HT1080 (cell line): Measurements from ENCODE around the gene COLGALT1. TPM values are rescaled to one million over a fixed set of nuclear protein-coding genes. Genes with fewer than 3 reads are reported as not detected.
"Not testable (repeated sequence)": the region's sequence is repeated elsewhere in the genome, so short reads cannot be mapped to it uniquely, and the experiment has no call there.

ENCODE experiments used
- DNase-seq: peaks from one replicate; pipeline ENCODE4 v3.0.0-alpha.2; 2015; ENCODE audit warnings: low read depth
- total RNA-seq: library from RNA; depleted of rRNA; stranded (reverse); fragments of >200 nt; shearing (Covaris generic); gene quantifications from 2 replicates; pipeline ENCODE4 v1.2.3, GENCODE V29; 2014

COLGALT1 gene
- total RNA-seq, 1 experiment from 2014 or later = 91.8 TPM

DNA sequence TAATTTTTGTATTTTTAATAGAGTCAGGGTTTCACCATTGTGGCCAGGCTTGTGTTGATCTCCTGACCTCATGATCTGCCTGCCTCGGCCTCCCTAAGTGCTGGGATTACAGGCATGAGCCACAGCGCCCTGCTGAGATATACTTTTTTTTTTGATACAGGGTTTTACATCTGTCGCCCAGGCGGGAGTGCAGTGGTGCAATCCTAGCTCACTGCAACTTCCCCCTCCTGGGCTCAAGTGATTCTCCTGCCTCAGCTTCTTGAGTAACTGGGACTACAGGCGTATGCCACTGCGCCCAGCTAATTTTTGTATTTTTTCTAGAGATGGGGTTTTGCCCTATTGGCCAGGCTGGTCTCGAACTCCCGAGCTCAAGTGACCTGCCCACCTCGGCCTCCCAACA is 2.0 kb downstream of the COLGALT1 start:
- DNase-seq = no peak

DNA sequence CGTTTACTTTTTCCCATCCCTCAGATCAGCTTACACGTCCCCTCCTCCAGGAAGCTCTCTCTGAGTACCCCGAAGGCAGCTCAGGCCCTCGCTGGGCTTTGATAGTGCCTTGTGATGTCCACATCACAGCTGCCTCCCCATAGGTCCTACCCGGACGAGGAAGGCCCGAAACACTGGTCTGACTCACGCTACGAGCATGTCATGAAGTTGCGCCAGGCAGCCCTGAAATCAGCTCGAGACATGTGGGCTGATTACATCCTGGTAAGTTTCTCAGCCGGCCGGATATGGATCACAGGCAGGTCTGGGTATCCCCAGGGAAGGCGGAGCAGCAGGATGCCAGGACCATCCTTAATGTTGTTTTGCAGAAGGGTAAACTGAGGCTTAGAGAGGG is 4.8 kb downstream of the COLGALT1 start:
- DNase-seq = no peak

DNA sequence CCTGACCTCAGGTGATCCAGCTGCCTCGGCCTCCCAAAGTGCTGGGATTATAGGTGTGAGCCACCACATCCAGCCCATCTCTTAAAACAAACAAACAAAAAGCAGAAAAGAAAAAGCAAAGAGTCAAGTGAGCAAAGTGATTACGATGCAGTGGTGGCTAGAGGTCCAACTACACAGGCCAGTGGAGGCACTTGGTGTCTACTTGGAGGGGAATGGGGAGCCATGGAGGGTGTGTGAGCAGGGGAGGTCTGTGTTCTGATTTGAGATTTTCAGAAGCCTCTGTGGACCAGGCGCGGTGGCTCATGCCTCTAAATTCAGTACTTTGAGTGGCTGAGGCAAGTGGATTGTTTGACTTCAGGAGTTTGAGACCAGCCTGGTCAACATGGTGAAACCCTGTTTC is 6.6 kb downstream of the COLGALT1 start:
- DNase-seq = no peak

DNA sequence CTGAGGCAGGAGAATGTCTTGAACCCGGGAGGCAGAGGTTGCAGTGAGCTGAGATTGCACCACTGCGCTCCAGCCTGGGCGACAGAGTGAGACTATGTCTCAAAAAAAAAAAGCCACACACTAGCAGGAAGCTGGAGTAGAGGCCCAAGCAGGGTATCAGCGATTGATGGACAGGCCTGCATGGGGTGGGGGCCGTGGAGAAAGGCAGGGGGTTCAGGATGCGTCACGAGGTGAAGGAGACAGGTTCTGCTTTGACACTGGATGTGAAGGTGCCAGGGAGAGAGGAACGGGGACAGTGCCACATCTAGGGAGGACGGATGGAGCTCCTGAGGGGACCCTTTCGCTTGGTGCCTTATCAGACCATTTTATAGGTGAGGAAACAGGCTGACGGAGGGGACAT is 7.1 kb downstream of the COLGALT1 start:
- DNase-seq = no peak

DNA sequence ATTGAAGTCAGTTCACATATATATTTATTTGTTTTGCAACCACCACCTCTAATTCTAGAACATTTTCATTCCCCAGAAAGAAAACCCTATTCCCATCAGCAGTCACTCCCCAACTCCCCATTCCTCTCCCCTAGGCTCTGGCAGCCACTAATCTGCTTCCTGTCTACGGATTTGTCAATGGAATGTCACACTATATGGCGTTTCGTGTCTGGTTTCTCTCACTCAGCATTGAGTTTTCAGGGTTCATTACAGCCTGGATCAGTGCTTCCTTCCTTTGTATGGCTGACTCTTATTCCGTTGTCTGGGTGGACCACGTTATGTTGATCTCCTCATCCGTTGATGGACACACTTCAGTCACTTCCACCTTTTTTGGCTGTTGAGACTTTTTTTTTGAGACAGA is 9.3 kb downstream of the COLGALT1 start:
- DNase-seq = no peak

DNA sequence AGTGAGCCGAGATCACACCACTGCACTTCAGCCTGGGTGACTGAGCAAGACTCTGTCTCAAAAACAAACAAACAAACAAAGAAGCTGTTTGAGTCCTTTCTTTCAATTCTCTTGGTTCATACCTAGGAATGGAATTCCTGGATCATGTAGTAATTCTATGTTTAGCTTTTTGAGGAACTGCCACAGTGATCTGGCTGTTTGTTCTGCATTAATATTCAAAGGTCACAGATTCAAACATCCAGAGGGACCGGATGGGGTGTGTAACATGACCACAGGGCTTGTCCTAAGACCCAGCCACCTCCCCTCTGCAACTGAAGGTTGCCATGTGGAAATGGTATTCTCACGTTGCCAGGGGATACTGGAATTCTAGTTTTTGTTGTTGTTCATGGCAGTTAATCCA is 10.2 kb downstream of the COLGALT1 start:
- no peak for DNase-seq

DNA sequence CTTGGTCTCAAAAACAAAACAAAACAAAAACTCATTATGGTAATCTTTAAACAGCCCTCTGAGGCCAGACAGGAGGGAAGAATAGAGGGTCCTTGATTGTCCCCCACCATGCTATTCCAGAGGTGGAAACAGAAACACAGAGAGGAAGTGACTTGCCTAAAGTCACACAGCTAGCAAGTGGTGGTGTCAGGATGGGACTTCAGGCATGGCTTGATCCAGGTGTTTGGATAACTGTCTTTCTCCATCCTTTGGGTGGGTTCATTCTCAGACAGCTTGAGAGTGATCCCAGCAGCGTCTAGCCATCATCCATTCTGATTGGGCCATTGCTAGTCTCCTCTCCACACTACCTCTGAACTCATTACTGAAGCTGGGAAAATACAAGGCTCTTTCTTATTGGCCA is 12.5 kb downstream of the COLGALT1 start:
- DNase-seq = no peak

DNA sequence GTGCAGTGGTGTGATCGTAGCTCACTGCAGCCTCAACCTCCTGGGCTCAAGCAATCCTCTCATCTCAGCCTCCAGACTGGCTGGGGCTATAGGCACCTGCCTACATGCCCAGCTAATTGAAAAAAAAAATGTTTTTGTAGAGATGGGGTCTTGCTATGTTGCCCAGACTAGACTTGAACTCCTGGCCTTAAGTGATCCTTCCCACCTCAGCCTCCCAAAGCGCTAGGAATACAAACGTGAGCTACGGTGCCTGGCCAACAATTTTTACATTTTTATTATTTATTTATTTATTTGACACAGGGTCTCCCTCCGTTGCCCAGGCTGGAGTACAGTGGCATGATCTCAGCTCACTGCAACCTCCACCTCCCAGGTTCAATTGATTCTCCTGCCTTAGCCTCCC is 14.8 kb downstream of the COLGALT1 start:
- not testable (repeated sequence) for DNase-seq

DNA sequence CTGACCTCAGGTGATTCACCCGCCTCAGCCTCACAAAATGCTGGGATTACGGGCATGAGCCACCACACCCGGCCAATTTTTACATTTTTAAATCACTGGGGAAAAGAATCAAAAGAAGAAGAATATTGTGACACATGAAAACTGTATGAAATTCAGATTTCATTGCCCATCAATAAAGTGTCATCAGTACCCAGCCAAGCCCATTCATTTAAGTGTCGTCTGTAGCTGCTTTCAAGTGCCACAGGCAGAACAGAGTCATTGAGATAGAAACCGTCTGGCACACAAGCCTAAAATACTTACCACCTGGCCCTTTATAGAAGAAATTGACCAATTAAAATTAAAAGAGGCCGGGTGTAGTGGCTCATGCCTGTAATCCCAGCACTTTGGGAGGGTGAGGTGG is 15.3 kb downstream of the COLGALT1 start:
- no peak for DNase-seq

DNA sequence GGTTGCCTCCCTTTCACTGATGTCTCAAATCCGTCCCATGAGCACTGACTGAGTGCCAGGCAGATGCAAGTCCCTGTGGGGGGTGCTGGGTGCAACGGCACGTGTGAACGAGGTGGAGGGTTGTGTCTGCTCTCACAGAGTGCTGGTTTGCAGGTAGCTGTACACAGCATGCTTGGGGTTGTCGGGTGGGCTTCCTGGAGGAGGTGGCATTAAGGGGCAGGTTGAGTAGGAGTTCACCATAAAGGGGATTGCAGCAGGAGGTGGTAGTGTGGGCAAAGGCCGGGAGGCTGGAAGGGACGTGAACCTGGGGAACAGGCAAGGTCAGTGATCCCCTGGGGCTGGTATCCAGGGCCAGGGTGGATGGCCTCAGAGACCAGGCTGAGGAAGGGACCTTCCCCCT is 17.2 kb downstream of the COLGALT1 start:
- DNase-seq = no peak

DNA sequence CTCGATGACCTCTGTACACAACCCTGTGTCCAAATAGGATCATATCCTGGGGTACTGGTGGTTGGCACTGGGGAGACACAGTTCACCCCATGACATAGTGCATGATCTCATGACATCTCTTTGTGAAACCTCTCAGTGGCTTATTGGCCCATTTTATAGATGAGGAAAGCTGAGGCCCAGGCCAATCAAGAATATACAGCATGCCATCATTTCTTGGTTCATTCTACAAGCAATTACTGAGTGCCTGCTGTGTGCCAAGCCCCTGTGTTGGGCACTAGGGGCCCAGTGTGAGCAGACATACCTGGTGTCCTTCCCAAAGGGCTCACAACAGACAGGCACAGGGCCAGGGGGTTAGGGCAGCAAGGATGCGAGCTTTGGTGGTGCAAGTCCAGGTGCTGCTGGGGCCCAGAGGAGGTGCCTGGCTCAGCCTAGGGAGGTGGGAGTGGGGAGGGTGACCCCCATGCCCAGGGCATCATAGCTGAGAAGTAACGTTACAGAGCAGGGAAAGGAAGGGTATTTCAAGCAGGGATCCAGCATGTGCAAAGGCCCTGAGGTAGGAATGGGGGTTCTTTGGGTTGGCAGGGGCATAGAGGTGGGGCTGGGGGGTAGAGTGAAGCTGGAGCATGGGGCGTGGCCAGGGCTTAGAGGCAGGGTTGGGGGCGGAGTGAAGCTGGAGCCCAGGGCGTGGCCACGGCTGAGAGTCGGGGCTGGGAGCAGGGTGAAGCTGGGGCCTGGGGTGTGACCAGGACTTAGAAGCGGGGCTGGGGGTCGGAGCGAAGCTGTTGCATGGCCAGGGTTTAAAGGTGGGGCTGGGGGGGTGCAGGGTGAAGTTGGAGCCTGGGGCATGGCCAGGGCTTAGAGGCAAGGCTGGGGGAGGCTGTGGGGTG is 20.7 kb downstream of the COLGALT1 start:
- DNase-seq = no peak

DNA sequence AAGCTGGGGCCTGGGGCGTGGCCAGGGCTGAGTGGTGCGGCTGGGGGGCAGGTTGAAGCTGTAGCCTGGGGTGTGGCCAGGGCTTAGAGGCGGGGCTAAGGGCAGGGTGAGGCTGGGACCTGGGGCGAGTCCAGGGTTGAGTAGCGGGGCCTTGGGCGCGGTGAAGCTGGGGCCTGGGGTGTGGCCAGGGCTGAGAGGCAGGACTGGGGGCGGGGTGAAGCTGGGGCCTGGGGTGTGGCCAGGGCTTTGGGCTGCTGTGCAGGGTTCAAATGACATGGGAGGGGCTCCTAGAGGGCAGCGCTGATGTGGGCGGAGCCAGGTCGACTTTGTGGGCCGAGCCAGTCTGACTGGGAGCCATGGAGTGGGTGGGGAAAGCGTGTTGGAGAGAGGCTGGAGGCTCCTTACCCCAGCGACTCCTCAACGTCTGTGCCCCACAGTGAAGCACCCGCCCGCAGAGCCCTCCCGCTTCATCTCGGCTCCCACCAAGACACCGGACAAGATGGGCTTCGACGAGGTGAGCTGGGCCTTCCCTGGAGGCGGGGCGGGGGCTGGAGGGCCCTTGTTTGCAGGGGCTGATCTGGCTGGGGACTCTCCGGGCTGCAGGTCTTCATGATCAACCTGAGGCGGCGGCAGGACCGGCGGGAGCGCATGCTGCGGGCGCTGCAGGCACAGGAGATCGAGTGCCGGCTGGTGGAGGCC is 21.5 kb downstream of the COLGALT1 start:
- peak; percentile 24 for DNase-seq

DNA sequence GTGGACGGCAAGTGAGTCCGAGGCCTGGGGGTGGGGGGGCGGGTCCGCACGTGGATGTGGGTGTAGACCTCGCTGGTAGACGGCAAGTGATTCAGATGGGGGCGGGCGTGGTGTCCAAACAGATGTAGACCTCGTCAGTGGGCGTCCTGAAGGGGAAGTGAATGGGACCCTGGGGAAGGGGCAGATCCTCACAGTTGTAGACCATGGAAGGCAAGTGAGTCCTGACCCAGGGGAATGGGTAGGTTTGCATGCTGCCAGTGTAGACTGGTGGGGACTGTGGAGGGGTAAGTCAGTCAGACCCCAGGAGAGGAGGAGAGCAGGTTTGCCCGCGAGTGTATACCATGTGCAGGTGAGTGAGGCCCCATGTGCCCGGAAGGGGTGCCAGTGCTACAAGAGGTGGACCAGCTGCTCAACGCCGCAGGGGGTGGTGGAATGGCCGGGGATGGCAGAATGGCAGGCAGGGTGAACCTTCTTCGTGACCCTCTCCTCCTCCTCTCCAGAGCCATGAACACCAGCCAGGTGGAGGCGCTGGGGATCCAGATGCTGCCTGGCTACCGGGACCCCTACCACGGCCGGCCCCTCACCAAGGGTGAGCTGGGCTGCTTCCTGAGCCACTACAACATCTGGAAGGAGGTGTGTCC is 22.1 kb downstream of the COLGALT1 start:
- no peak for DNase-seq

DNA sequence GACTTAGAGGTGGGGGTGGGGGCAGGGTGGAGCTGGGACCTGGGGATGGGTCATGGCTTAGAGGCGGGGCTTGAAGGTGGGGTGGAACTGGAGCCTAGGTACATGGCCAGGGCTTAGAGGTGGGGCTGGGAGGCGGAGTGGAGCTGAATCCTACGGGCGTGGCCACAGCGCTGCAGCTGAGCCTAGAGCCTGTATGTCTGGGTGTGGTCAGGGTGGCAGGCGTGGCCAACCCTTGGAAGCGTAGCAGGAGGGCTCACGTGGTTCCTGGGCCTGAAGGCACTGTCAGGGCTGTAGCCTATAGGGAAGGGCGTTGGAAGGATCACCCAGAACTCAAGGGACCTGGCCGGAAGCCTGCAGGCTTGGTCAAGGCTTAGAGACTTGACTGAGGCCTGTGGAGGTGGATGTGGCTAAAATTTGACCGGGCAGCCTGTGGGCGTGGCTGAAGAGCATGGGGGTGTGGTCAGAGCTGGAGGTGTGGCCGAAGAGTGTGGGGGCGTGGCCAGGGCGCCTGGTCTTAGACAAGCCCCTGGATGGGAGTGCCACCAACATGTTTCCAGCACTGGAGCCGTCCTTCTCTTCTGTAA is 24.3 kb downstream of the COLGALT1 start:
- DNase-seq = peak; percentile 37

DNA sequence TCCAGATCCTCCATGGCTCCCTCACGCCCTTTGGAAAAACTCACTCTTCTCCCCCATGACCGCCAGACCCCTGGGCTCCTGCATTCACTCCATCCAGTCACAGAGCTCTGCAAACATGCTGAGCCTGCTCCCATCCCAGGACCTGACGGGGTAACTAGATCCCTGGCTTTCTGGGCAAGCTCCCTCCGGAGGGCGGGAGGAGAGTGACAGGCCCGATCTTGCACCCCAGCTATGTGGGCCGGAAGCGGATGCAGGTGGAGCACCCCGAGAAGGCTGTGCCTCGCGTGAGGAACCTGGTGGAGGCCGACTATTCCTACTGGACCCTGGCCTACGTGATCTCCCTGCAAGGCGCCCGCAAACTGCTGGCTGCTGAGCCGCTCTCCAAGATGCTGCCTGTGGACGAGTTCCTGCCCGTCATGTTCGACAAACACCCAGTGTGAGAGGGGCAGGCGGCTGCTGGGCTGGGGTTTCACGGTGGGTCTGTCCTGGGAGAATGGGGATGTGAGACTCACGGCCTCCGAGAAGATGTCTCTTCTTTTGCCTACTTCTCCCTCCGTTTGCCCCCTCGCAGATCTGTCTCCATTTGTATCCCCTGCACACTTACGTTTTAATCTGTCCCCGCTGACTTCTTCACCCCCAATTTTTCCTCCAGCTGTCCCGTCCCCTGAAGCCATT is 25.2 kb downstream of the COLGALT1 start:
- DNase-seq = no peak

DNA sequence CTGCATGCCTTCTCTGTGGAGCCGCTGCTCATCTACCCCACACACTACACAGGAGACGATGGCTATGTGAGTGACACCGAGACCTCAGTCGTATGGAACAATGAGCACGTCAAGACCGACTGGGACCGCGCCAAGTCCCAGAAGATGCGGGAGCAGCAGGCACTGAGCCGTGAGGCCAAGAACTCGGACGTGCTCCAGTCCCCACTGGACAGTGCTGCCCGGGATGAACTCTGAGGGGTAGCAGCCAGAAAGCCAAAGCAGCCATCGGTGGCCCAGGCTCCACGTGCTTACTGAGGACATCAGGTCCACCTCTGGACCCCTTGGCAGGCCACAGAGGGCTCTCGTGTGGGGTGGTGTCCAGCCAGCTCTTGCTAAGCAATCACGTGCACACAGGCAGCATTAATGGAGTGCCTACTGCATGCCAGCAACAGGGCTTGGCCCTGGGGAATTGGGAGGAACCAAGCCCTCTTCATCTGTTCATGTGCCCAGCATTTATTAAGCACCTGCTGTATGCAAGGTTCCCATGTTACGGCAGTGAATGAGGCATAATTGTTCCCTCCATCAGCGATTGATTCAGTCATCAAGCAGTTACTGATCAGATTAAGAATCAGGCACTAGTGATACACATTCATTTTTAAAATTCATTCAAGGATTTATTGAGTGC is 25.9 kb downstream of the COLGALT1 start:
- no peak for DNase-seq

DNA sequence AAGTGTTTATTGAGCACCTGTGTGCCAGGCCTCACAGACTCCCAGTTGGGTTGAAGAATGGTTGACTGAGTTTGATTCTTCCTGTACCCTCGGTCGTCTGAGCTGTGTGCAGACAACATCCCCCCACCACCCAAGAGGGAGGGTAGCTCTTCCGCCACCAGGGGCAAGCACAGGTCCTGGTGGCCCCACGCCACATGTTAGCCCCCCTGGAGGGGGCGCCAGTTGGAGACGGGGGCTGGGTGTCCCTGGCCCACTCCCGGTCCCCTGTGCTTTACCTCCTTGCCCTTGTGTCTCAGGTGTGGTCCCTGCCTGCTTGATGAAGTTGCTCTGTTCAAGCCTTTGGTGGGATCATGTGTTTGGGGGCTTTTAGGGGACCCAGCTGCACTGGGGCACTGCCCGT is 27.2 kb downstream of the COLGALT1 start:
- DNase-seq = no peak

DNA sequence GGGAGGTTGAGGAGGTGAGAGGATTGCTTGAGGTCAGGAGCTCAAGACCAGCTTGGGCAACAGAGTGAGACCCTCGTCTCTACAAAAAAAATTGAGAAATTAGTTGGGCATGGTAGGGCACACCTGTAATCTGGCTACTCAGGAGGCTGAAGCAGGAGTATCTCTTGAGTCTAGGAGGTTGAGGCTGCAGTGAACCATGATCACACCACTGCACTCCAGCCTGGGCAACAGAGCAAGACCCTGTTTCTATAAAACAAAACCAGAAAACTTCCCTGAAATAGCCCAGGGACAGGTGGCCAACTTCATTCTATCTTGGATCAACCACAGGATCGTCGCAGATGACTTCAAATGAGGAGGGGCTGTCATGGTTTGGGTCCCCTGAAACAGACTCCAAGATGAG is 28.7 kb downstream of the COLGALT1 start:
- no peak for DNase-seq

DNA sequence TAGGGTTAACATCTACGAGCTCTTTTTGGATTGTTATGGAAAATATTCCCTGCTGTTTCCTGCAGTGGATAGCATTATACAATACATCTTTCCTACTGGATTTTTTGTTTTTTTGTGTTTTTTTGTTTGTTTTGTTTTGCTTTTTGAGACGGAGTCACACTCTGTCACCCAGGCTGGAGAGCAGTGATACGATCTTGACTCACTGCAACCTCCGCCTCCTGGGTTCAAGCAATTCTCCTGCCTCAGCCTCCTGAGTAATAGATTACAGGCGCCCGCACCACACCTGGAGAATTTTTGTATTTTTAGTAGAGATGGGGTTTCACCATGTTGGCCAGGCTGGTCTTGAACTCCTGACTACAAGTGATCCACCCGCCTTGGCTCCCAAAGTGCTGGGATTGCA is 29.9 kb downstream of the COLGALT1 start:
- DNase-seq = not testable (repeated sequence)

DNA sequence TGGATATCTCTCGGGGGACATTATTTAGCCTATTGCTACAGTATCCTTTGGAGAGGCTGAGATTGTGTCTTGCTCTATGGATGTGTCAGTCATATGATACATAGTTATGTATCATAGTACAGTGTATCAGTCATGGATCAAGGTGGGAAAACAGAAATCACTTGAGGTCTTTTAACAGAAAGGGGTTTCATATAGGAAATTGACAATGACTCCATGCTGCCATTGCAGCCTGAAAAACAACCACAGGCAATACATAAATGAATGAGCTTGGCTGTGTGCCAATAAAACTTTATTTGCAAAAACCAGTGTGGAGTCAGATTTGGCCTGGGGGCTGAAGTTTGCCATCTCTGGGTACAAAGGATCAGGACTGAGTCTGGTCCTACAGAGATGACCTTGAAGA is 35.4 kb downstream of the COLGALT1 start:
- DNase-seq = no peak

DNA sequence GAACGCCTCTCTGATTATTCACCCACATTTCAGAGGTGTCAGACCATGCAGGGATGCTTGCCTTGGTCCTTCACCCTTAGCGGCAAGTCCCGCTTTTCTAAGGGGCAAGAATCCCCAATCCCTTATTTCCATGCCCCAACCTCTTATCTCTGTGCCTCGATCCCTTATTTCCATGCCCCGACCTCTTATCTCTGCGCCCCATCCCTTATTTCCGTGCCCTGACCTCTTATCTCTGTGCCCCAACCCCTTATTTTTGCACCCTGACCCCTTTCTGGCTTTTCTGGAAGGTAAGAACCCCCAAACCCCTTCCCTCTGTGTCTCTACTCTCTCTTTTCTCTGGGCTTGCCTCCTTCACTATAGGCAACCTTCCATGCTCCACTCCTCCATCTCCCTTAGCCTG is 38.8 kb downstream of the COLGALT1 start:
- DNase-seq = not testable (repeated sequence)
